GM21529 (cell line): Measurements from ENCODE around the gene HOXB9.

Source experiments
- ATAC-seq: cut with Tn5 transposase; IDR thresholded peaks from one replicate; pipeline ENCODE4 v1.9.1; 2021; ENCODE audit not compliant: unreplicated experiment

The HOXB9 gene

GRCh38 chr17:48639982-48640857, 14.1 kb upstream of the HOXB9 start:
- no peak for ATAC-seq

GRCh38 chr17:48639136-48639535, 13.0 kb upstream of the HOXB9 start:
- ATAC-seq, result no peak

DNA sequence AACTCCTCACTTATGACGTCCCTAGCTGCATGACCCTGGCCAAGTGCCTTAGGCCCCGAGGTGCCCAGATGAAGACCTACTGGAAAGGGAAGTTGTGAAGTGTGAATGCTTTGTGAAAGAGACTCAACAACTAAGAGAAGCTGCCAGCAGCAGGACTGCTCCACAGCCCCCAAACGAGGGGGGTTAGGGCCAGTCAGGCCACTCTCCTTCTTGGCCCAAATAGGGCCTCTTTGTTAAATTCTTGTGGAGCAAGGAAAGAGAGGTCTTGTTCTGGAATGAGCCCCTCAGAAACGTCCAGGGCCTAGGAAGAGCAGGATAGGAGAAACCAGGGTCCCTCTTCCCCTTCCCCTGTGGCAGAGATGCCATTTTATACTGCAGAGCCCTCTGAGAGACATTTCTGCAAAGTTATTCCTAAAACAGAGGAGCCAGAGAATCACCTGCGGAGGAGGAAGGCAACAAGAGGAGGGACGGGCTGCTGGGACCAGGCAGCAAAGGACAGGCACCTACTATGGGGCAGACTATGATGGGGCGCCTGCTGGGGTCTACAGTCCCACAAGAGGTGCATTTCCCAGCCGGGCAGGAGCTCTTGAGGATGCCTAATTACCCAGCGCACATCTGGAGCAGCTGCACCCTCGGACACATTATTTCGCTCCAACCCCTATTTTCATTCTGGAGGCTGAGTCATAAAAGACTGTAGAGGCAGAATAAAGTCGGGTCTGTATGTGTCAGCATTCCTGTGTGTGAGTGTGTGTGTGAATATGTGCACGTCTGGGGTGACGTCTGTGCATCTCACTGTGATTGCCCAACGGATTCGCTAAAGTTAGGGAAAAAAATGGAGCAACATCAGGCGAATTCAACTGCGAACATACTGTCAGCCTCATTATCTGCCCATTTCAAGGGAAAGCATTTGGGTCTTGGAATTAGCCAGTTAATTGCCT, 11.4 kb upstream of the HOXB9 start:
- no peak for ATAC-seq

GRCh38 chr17:48636177-48637018, 10.2 kb upstream of the HOXB9 start:
- ATAC-seq, result no peak

DNA sequence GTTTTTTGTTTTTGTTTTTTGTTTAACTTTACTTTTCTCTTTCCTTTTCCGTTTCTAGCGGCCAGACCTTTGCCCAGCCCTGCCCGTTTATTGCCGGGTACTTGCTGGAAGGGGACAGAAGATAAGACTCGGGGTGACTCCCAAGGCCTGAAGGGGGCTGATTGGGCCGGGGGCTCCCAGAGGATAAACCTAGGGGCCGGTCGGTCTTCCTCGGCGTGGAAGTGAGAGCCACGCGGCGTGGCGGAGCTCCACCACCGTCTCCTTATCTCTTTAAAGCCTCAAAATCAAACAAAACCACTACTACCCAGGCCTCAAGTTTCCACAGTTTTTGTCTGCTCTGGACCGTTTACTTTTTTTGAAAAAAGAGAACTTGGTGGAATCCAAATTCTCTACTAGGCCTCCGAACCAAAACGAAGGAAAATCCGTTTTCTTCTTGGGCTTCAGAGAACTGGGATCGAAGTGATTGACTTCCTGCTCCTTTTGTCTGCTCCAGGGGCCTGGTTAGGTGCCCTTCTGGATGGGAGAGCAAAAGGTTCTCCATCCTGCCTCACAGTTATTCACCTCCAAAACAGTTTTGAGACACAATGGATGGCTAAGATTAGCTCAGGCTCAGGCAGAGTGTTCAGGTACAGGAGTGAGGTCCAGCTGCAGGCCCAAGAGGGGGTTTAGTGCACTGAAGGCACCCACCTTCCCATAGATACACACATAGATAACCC, 8.5 kb upstream of the HOXB9 start:
- ATAC-seq, result no peak

DNA sequence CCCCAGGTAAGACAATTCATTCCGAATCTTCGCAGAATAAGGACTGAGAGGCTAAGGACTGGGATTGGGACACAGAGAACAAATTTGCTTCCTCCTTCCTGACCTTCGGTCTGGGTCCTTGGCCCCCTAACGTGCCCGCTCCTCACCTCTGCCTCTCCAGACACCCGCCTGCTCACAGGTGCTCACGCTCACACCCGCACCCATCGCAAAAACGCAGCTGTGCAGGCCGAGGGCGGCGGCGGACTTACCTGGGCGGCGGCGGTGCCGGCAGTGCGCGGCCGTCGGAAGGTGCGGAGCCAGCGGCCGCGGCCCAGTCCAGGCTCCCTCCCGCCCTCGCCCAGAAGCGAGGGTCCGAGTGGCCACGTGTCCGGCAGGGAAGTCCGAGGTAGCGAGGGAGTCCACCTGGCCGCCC, 7.1 kb upstream of the HOXB9 start:
- no peak for ATAC-seq

DNA sequence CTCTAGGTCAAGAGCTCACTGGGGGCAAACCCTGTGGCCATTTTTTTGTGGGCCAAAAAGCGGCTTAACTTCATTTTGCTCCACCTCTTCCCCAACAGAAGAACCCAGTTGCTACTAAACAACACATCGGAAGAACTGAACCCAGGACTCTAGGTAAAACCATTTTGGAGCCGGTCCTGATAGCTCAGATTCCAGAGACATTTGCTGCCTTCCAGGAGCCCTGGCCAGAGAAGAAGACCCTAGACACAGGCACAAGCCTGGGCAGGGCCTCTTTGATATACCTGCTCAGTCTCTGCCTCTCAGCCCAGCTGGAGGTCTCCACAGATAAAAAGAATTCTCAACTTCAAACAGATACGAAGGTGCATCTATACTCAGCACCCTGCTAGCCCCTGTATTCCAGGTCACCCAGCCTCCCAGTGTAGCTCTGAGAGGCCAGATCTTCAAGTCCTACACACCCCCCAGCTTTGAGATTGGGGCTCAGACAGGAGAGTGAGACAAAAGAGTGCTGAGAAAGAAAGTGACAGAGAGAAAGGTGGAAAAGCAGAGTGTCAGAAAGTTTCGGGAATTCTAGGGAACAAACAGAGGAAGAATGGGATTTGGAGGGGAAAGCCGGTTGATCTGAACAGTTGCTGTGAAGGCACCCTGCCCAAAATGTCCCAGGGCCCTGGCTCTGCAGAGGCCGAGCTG, 6.6 kb upstream of the HOXB9 start:
- ATAC-seq, result no peak

DNA sequence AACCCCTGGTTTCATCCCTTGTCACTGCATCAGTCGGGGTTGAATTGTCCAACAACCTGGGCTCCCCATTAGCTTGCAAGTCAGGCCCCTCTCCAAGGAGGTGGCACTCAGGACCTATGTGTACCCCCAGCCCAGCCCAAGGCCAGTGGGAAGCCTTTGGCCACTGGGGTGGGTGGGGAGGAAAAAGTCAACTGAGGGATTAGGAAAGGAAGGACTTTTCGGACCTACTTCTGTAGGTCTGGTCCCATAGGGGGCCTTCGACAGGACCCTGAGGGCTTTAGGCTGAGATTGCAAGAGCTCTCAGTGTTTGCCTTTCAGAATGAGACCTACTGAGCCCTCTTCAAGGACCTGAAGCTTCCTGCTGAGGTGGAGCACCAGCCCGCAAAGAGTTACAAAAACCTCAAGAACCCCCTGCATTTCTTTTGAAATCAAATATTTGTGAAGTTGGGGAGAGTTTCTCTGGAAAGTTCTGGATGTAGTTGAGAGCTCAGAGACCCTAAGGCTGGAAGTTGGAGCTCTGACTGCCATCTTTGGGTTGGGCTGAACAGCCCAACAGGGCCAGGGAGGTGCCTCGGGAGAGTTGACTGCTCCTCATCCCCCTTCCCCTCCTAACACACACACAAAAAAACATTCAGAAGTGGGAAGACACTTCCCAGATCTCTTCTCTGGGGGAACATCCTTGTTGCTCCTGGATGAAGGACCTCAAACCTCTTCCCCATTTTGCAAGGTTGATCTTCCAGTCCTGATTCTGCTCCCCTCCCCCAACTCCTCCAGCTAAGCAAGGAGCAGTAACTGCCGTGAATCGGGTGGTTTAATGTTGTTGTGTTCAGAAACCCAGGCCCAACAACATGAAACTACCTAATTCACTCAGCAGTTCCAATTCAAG, 5.8 kb upstream of the HOXB9 start:
- no peak for ATAC-seq

GRCh38 chr17:48630925-48631692, 5.0 kb upstream of the HOXB9 start:
- ATAC-seq, result no peak

DNA sequence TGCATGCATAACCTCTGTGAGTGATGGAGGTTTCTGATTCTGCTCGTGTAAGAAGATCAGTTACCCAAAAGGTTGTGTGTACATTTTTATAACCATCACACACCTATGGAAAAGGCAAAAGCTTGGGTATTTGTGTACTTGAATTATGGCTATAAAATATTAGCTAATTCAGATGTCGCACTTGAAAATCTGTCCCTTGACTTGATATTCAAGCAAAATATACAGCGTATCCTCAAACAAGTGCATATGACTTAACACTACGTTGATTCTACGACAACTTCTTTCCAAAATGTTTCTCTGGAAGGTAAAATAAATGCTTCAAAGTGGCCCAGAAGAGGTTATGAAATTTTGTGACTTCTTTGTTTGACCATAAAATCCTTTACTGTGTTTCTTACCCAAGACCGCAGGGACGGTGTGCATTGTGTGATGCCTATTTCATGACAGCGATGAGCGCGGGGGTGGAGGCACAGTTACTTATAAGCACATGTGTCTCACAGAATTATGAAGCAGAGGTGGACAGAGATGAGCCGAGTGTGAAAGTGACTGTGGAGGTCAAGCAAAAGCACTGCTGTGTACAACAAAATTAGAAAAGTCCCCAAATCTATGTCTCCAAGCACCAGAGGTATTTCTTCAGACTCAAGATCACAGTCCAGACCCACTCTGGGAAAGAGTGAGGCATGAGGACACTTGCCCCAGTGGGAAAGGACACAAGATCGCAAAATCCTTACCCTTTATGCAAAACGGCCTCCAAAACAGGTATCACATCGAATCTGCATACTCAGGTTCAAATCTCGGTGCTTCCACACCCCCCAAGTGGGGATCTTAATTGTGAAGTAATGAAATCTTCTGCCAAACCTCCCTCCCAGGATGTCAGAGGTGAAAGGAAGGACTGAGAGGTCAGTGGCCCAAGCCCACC, 4.1 kb upstream of the HOXB9 start:
- no peak for ATAC-seq

DNA sequence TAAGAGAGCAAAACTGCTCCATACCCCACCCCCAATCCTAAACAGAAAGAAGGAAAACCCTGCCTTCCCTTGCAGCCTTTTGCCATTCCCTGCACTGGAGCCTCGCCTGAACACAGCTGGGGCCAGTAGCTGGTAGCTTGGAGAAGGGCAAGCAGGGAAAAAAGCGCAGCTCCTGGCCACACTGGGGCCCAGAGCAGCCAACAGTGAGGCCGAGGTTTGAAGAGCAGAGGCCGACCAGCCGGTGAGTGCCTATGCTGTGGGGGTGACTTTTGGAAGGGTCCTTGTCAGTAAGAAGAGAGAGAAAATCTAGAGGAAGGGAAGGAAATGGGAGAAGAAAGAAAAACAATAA, 3.2 kb upstream of the HOXB9 start:
- no peak for ATAC-seq

DNA sequence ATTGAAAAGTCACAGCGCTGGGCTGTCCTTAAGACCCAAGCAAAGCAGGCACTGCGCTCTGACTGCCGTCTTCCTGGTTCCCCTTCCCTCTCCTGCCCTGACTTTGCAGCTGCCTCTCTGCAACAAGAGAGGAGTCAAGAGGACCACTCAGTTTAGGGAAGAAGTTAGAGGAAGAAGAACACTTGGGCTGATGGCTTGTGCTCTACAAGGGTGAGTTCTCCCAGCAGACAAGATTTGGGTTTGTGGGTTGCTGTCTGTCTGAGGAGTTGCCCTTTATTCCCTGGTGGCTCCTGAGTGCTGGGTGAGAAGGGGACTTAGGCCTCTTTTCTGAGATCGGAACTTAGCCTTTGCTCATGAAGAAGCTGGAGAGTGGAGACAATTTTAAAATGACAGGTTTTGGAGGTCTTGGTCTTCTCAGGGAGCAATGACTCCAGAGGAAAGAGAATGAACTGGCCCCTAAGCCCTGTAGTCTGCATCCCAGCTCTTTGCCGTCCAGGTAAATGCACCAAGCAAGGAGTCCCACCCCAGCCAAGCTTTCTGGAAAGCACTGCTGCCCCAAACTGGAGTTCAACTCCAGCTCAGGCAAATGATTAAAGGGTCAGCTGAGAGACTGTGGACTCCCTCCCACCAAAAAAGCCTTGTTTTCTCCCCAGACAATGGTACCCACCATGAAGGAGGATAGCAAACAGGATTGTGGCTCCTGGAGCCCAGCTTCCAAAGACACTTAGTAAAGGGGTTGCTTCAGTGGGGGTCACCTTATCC, 2.7 kb upstream of the HOXB9 start:
- no peak for ATAC-seq

DNA sequence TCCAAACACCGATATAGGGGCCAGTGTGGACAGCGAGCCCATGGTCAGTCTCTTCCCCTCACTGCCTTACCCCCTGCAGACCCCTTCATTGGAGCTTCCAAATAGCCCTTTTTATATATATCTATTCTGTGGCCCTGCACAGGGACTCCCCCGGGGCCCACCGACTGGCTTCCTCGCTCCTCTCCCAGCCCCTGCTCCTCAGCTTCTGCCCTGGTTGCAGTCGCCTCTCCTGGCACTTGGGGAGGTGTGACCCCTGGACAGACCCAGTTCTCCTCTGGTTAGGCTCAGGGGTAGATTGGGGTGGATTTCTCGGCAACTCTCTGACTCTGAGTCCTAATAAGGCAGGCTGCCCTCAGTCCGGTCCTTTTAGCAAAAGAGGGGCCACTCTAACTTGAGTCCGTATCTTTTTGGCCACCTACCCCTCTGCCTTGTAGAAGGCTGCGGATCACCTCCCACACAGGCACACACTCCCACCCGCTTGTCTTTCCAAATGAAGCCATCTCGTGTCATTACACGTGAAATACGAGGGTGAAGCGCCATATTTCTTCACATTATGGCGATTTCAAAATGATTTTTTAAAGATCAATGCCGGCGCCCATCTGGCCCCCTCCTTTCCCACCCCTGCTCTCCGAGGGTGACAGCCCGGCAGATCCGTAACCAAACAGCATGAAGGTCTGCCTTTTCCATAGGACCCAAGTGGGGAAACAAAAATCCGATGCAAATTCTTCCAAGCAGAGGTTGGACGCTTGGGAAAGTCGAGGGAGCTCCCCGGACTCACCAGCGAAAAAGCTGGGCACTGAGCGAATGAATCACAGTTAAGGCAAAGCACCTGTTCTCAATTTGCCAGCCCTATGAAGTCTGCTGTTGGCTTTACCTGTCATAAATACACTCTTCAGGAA, 1.7 kb upstream of the HOXB9 start:
- ATAC-seq, result no peak

DNA sequence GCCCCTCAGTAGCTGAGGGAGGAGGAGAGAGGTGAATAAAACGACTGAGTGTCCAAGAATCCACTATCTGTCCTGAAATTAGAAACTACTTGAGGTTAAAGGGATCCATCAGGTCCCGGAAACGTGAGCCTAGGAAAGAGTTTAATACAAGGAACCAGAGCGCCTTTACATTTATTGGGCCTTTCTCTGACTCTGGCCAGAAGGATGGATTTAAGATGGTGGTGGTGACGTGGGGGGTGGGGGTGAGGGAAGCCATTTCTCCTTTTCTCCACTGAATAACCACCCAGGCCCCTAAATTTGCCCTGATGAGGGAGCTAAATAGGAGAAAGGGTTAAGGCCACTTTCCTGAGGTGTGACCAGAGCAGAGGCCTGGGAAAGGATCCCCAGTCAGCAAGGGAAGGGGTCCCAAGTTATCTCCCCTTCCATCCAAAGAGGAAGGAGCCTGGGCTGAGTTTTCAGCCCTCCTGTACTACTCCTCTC, 1.0 kb upstream of the HOXB9 start:
- no peak for ATAC-seq
